RCC 7860 (cell line): Measurements from ENCODE around the gene LASP1NB.
A peak's percentile ranks its signal among the peaks of the same experiment; 100 is the strongest.

Experiments used
- DNase-seq: peaks from one replicate; pipeline ENCODE4 v3.0.0-alpha.2; 2015; ENCODE audit warnings: low spot score
- FAIRE-seq: peaks from 2 replicates; lab custom pipeline; 2012; peaks lifted over from hg19 to GRCh38; lab: Jason Lieb, UNC

The LASP1NB gene

DNA sequence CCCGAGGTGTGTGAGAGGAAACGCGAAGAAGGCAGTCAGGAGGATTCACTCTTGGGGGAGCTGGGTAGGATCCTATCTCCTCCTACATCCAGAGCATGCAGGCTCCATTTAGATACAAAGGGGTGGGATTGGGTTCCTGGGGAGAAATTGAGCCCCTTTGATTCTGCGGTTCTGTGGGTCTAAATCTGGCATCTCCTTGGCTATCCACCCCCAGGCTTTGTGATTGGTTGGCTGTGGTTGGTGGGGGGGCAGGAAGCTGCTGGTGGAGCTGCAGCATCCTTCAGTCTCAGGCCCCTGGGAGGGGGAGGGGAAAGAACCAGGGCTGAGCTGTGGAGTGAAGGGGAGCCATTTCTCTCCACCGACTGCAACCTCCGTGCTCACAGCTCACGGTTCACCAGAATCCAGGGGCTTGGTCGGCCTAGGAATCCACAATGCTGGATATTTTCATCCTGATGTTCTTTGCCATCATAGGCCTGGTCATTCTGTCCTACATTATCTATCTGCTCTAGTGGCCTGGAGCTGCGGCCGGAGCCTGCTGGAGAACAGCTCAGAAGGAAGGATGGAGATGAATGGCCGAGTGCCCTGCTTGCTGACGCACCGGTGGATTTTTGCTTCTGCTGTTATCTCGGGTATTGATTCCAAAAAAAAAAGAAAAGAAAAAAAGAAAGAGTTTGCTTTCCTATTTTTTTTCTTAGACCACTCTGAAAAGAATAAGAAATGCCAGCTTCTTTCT is at the start of gene LASP1NB:
Gene LASP1NB, plus strand, starts transcription at position 352 of the 733 bp plus-strand sequence.
- DNase-seq (no peak), FAIRE-seq (no peak)

DNA sequence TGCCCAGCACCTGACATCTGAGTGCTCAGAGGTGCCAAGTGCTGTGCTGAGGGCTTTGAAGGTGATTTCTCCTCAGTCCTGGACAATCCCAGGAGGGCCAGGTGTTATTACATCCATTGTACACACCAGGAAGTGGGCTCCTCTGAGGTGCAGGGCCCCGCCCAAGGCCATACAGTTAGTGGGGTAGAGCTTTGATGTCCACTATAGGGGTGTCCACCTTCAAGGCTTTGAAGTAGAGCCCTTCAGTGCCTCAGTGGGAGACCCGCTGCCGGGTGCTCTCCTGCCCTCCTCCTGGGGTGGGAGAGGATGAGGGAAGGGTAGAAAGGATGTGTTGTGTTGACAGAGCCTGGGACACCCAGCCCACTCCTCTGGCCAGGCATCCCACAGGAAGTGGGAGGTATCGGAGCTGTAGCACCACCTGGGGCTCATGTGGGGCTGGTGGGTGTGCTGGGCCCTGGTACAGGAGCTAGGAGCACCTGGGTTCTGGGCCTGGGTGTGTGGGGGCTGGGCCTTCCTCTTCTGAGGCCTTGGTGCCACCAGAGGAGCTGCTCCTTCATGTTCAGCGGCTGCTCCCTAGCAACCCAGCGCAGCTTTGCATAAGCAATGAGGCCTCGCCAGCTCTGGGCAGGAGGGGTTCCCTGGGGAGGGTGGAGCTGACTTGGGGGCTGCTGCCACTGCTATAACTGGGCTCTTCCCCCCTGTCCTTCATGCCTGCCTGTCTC is 48.1 kb upstream of the LASP1NB start:
- DNase-seq (no peak), FAIRE-seq (no peak)

DNA sequence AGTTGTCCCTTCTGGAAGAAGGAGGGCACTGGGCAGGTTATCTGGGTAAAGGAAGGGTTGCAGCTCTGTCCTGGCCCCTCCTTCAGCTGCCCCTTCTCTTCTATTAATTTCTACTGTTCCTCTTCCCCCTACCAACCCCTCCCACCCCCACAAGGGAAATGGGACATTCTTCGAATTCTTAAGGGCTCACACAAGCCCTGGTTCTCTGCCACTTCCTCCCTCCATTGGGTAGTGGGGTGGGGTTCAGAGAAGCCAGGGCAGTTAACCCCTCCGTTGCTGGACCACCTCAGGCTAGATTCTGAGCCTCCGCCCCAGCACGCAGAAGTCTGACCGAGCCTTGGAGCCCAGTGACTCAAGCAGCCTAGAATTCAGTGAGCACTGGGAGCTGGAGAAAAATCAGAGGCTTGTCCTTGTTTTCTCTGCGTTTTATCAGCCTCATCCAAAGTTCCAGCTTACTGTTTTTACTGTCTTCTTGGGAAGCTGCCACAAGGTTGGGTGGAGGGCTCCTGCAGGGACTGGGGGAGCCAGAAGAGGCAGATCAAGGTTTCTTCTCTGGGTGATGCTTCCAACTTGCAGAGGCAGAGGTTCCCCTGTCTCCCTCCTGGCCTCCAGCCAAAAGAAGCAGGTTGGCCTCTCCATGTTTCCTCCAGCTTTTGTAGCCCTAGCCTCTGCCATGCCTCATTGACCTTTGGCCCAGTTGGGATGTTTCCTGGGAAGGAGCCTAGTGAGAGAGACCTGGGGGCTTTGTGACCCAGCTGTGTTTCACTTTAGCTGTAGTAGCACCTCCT is 45.3 kb upstream of the LASP1NB start:
- DNase-seq (peak; percentile 92), FAIRE-seq (peak; percentile 79)

DNA sequence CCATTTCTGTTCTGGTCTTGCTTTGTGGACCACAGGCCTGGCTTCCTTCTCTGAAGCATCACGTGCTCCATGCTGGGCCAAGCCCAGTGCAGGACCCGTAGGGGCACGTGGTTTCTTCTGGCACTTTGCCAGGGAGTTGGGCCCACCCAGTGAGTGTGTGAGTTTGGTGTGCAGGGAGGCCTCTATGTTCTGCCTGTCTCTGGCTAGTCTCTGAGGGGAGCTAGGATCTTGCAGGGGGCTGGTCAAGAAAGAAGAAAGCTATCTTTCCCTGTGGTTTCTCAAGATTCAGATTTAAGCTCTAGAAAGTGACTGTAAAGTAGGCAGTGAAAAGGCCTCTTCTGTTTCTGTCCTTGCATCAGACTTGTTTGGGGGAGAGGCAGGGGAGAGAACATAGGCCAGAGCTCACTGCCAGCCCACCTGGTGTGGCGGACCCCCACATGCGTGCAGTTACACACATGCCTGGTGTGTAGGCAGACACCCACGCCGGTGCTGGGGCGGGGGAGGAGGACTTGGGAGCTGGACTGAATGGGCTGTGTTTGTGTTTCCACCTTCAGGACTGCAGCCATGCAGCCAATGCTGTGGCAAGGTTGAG is 43.7 kb upstream of the LASP1NB start:
- DNase-seq (no peak), FAIRE-seq (no peak)

DNA sequence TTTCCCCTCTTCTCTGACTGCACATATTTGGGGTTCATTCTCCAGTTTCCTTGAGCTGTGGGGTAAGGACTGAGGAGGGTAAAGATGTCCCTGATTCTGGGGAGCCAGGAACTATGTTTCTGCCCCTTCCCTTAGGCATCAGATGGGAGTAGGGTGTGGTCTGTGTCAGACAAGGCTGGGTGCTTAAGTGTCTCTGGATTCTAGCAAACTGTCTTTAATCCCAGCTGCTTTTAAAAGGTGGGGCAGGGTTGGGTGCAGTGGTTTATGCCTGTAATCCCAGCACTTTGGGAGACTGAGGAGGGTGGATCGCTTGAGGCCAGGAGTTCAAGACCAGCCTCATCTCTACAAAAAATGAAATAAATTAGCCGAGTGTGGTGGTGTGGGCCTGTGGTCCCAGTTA is 42.5 kb upstream of the LASP1NB start:
- FAIRE-seq (no peak), DNase-seq (no peak)

DNA sequence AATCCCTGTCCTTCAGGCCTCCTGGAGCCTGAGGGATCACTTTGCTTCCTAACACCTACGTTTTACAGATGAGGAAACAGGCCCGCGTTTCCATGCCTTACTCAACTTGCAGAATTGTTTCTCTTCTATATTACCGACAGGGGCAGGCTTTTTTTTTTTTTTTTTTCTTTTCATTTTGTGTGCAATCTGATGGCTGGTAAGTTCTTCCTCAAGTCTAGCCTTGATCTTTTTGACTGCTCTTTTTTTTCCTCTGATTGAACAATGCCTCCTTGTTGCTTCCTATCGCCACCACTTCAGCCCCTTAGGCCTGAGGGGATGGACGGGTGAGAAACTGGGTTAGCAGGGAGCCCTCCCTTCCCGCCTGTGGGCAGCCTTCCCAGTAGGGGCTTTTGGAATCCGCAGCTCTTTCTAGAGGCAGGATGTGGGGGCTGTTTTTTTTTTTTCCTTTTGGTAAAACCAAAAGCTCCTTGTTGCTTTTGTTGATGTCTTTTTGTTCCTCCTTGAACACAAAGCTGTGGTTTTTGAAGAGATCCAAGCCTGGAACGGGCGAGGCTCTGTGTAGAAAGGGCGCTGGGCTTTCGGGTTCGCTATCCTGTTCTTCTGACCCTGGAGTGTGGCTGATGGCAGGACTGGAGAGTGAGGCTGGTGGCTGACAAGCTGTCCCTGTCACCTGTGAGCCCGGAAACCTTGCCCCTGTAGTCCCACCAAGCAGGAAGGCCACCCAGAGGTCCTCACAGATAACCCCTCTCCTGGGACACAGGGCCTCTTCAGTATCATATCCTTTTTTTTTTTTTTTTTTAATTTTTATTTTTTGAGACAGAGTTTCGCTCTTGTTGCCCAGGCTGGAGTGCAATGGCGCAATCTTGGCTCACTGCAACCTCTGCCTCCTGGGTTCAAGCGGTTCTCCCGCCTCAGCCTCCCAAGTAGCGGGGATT is 41.6 kb upstream of the LASP1NB start:
- DNase-seq, result no peak
- no peak for FAIRE-seq

DNA sequence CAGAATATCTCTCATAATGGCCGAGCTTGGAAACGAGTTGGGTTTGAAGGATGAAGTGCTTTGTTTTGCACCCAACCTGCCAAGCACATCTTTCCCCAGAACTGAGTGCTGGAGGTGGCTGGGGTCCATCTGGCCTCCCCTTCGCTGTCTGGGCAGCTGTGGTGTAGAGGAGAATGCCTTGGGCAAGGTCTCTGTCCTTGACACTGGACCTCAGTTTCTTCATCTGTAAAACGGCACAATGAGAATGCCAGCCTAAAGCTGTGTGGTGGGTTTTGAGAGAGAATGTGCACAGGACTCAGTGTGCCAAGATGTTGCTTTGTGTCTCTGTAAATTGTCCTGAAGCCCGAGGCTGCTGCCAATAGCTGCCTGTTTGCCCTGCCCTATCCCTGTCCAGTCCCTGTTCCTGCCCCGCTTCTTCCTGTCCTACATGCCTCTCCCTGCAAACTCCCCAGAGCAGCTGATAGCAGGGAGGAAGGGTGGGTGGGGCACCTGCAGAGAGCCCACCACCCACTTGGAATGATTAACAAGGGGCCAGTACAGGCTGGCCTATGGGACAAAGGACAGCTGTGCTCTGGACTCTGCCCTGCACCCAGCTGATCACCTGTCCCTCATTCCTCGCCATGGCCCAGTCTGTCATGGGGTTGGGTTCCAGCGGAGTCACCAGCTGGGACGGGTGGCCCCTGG is 40.2 kb upstream of the LASP1NB start:
- FAIRE-seq (no peak), DNase-seq (no peak)

DNA sequence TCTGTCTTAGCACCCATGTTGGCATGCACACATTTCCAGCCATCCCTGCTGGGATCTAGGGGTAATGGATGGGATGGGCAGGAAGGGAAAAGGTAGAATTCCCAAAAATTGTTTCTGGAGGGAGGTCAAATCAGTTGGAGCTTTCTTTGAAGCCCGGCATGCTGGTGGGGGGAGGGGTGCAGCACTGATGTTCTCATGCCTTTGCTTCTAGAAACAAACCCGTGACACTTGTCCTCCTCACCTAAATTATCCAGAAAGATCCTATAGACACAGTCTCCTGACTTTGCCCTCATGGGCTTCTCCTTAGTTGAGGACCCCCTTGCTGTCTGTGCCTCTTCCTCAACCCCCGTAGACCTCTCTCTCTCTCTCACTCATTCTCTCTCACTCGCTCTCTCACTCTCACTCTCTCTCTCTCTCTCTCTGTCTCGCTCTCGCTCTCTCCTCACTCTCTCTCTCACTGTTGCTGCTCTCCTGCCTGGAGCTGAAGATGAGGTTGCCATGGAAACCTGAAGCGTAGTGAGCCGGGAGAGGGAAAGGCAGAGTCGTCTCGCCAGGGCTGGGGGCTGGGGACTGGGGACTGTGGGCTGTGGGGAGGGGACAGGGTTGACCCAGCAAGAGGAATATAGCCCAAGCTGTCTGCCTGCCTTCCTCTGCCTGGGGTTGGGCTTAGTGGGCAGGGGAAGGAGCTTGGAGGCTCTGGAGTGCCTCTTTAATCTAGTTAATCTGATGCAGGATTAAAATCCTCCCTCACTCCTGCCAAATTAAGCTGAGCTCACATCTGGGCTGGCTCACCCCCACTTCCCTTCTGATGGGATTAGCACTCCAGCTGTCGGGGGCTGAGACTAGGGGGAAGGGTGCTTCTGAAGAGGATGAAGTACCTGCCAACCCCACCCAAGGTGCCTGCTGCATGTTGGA is 39.4 kb upstream of the LASP1NB start:
- no peak for FAIRE-seq
- DNase-seq, result no peak

DNA sequence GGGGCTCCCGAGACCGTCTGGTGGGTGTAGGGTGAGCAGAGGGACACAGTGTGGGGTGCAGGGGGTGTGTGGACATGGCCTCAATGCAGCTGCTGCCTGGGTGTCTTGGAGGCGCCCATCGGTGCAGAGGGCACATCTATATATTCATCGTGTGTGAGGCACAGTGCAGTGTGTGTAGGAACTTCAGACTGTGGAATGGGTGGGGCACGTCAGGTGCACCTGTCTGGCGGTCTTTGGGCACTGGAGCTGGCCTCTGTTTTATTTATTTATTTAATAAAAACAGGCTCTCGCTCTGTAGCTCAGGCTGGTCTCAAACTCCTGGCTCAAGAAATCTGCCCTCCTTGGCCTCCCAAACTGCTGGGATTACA is 38.8 kb upstream of the LASP1NB start:
- no peak for FAIRE-seq

DNA sequence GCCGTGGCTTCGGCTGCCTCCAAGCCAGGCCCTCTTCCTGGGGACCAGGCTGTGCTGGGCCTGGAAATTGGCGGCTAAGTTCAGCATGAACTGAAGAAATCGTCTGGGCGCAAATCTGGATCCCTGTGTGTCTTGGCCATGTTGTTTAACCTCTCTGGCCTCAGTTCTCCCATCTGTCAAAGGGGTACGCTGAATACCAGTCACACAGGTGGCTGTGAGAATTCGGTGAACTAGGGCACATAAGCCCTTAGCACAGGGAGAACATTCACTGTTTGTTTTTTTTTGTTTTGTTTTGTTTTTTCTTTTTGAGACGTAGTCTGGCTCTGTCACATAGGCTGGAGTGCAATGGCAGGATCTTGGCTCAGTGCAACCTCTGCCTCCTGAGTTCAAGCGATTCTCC is 36.6 kb upstream of the LASP1NB start:
- FAIRE-seq, result no peak
- no peak for DNase-seq

More for the DNA sequence above, 38.8 kb upstream of the LASP1NB start:
- no peak for DNase-seq

DNA sequence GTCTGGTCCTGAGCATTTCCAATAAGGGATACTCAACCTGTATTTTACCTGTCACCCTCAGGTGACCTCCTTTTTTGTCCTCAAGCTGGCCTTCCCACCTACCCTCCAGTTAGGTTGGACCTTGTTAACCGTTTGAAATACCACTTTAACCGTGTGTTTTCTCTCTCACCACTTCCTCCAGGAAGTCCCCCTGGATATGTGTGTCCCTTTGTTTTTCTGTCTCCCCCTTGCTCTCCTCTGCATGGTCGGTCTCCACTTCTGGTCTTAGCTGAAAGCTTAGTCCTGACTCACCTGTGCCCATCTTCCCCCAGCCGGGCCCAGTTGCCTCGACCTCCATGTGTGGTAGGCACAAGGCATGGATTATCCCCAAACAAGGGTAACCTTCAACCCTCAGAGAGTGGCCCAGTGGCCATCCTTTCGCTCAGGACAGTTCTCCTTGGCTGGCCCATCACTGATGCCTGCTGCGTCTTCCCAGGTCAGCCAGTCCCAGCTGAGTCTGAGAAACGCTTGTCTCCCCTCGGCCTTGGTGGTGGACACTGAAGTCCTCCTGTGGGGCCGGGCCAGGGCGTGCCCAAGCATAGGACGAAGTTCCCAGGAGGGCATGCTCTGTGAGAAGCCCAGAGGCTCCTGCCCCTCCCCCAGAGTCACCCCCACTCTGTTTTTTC is 35.5 kb upstream of the LASP1NB start:
- DNase-seq, result no peak
- FAIRE-seq, result no peak

DNA sequence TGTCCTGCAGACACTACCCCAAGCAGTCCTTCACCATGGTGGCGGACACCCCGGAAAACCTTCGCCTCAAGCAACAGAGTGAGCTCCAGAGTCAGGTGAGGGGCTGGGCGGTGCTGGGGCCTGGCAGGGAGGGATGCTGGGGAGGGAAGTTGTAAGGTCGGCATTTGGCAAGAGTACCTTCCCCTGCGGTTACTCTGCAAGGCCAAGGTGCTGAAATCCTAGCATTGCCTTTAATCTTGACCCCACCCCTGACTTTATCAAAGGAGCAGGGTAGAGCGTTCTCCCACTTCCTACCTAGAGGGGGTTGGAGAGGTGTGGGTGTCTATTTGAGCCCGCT is 35.0 kb upstream of the LASP1NB start:
- DNase-seq (no peak), FAIRE-seq (no peak)

DNA sequence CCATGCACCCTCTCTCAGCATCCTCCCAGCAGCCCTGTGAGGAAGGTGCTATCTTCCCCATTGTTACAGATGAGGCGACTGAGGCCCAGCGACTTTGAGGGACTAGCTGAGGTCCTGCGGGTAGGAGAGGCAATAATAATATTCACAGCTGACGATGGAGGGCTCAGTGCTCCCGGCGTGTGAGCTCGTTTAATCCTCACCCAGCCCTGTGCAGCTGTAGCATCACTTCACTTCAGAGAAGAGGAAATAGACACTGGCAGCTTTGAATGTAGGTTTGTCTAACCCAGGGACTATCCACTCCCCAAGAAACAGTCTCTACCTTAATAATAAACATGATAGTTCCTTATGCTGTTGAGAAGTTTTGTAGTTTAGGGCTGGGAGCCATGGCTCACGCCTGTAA is 34.0 kb upstream of the LASP1NB start:
- FAIRE-seq (no peak), DNase-seq (no peak)

DNA sequence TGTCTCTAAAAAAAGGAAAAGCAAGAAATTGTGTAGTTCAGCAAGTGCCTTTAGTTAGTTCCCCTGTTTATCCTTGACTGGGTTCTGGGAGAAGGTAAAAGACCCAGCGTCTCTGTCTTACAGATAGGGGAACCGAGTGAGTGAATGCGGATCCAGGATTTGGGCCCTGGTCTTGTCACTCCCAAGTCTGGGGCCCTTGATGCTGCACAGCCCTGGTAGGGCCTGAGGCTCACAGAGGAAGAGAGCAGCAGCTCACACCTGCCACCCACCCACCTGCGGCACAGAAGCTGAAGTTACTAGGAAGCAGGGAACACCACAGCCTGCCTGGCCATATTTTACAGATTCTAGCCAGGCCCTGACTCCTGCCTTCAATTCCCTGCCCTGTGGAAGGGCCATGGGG is 33.3 kb upstream of the LASP1NB start:
- FAIRE-seq, result no peak
- no peak for DNase-seq

DNA sequence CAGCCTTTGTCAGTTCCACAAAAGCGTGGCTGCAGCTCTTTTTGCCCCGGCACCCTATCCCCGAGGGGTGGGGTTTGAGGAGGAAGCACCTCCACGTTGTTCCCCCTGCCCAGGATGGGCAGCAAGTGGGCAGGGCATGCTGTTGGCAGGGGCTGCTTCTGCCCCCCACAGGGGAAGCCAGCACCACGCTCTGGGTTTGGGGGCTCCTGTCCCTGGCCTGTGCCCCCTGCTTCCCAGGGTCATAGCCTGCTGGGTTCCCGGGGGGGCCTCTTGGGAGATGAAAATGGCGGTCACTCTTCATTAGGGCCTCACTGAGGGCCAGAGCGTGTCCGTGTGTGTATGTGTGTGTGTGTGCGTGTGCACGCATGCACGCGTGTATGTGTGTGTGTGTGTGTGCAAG is 32.8 kb upstream of the LASP1NB start:
- DNase-seq (no peak), FAIRE-seq (no peak)

DNA sequence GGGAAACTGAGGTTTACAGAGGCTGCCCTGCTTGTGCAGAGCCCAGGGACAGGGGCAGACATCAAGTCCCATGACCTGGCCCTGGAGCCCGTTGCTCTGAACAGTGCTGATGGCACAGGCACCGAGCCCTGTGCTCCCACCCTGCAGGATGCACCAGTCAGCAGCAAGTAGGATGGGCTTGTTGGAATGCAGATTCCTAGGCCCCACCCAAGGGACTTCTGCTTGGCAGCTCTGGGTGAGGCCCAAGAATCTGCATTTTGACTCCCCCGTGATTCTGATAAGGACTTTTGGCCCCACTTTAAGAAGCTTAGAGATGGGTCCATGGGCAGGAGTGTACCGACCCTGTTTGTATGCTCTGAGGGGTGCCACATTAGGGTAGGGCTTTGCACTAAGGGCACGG is 32.3 kb upstream of the LASP1NB start:
- no peak for DNase-seq
- no peak for FAIRE-seq

DNA sequence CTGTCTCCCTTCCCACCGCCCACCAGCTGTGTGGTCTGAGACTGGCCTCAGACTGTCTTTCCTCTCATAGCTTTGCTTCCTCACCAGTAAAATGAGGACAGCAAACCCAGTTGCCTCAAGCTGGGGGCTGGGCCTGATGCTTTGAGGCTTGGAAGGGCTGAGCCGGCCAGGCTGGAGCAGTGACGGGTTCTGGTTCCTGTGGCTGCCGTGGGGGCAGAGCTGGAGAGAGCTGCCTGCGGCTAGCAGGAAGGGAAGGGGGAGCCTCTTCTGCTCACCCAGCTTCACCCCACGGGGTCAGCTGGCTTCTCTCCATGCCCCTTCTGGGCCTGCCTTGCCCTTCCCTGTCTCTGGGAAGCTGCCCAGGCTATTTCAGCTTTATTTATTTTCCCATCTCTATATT is 31.8 kb upstream of the LASP1NB start:
- FAIRE-seq, result no peak
- no peak for DNase-seq

DNA sequence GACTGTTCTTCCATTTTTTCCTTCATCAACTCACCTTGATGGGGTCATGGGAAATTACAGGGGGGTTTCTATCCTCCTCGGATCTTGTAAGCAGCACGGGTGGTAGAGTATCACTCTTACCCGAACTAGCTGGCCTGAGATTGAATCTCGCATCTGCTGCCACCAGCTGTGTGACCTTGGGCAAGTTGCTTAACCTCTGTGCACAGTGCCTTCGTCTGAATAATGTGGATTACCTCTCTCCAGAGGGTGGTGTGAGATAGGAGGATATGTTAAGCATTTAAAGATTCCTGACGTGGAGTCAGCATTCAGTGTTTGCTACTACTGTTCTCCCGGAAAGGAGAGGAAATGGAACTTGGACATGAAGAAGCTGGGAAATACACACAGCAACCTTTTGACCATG is 31.1 kb upstream of the LASP1NB start:
- no peak for DNase-seq
- no peak for FAIRE-seq
